Stimulated activated CD8-positive, alpha-beta memory T cell treated with anti-CD3 and anti-CD28 coated beads, Interleukin-12 subunit alpha, Interleukin-12 subunit beta, amount 100 ng/mL, for 24 hours (primary cell): ENCODE measurements around the gene YEATS4.
"Not testable (repeated sequence)": the region's sequence is repeated elsewhere in the genome, so short reads cannot be mapped to it uniquely, and the experiment has no call there.

Experiments
- DNase-seq: peaks from one replicate; pipeline ENCODE4 v3.0.0-alpha.2; 2020; ENCODE audit errors: extremely low read depth

YEATS4 gene

DNA sequence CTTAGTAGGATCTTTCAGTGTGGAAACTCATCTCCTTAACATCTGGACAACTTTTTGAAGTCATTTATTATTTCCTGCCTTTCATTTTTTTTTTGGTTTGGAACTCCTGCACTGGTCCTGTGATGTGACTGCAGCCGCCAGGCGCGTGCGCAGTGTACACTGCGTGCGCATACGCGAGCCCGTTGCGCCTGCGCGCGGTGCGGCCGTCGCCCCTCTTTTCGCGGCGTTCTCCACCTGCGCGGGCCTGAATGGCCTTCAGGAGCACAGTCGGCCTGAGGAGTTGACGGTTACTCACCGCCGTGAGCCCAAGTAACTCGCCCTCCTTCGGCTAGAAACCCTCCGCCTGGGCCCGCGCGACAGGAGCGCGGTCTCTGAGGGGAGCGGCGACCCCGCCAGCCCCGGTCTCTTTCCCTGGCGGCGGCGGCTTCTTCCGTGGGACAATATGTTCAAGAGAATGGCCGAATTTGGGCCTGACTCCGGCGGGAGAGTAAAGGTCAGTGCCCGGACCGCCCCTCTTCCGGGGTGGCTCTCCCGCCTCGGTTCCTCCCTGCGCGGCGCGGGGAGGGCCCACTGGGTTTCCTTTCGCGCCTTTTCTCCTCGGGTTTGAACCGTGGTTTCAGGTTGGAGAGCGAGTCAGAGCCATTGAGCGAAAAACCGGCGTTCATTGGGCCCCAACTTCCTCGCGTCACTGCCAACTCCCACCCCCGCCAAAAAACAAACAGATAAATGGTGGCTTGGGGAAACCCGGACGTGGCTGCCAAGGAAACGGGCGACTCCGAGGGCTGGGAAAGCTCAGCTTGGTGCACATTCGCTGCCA, at the start of gene YEATS4:
YEATS4 (plus strand) TSS at position 213 of the 817 bp plus-strand sequence; CDS start at position 443, 230 bp downstream.
- peak; percentile 60 for DNase-seq

DNA sequence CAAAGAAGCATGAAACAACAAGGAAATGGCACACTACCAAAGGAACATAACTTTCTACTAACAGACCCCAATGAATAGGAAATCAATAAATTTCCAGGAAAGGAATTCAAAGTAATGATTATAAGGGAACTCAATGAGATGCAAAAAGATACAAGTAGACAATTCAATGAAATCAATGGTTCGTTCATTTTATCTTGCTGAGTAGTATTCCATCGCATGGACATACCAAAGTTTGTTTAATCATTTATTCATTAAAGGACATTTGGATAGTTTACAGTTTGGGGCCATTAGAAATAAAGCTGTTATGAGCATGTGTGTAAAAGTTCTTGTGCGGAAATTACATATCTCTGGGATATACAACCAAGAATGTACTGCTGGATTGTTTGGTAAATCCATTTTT, 46.3 kb upstream of the YEATS4 start:
- DNase-seq = no peak

DNA sequence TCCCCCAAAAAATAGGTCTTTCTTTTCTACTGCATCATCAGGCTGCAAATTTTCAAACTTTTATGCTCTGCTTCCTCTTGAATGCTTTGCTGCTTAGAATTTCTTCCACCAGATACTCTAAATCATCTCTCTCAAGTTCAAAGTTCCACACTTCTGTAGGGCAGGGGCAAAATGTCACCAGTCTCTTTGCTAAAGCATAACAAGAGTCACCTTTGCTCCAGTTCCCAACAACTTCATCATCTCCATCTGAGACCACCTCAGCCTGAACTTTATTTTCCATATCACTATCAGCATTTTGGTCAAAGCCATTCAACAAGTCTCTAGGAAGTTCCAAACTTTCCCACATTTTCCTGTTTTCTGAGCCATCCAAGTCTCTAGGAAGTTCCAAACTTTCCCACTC, 42.8 kb upstream of the YEATS4 start:
- not testable (repeated sequence) for DNase-seq

DNA sequence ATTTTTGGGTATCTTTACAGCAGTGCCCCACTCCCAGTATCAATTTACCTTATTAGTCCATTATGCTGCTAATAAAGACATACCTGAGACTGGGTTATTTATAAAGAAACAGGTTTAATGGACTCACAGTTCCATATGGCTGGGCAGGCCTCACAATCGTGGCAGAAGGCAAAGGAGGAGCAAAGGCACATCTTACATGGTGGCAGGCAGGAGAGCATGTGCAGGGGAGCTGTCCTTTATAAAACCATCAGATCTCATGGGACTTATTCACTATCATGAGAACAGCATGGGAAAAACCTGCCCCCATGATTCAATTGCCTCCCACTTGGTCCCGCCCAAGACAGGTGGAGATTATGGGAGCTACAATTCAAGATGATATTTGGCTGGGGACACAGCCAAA, 42.3 kb upstream of the YEATS4 start:
- DNase-seq = not testable (repeated sequence)

DNA sequence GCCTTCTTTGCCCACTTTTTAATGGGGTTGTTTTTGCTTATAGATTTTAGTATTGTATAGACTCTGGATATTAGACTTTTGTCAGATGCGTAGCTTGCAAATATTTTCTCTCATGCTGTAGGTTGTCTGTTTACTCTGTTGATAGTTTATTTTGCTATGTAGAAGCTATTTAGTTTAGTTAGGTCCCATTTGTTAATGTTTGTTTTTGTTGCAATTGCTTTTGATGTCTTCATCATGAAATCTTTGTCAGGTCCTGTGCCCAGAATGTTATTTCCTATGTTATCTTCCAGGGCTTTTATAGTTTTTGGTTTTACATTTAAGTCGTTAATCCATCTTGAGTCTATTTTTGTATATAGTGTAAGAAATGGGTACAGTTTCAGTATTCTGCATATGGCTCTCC, 41.3 kb upstream of the YEATS4 start:
- no peak for DNase-seq

DNA sequence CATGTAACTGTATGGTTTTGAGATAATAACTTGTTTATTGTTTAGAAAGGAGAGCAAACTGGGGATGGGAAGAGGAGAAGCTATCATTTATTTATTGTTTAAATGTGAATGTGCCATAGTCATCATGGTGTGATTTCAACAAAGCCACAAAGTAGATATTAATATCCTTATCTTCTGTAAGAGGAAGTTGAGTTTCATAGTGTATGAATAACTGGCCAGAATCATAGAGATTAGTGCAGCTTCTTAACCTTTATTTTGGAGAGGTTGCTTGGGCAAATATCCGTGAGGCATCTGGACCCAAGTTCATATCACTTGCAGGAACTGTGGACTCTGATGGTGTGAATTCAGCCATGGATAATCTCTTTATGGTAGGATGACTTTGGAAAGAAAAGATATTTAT, 38.2 kb upstream of the YEATS4 start:
- DNase-seq = no peak

DNA sequence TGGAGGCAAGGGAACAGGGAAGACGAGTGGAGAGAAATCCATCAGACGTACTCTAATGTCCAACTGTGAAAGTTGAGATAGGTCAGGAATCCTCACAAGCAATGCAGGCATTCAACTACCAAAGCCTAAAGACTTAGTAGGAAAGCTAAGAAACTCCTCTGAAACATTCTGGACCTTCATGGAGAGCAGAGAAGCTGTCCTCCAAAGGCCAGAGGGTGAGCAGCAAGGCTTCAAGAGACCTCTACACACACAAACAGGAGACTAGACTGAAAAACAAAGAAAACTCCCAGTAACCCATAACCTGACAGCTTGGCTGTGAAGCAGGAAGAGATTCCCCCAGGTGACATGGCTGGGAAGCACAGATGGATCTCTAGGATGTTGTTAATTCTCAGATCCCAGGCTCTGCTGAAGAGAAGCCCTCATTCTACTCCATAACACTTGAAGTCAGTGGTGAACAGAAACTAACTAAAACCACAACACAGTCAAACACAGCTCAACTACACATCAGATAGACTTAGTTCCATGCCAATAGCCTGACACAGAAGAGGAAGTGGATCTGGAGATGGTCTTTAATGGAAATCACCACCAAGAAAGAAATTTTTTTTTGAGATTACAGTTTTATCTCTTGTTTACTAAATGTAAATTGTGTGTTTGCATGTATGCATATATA, 34.6 kb upstream of the YEATS4 start:
- no peak for DNase-seq

DNA sequence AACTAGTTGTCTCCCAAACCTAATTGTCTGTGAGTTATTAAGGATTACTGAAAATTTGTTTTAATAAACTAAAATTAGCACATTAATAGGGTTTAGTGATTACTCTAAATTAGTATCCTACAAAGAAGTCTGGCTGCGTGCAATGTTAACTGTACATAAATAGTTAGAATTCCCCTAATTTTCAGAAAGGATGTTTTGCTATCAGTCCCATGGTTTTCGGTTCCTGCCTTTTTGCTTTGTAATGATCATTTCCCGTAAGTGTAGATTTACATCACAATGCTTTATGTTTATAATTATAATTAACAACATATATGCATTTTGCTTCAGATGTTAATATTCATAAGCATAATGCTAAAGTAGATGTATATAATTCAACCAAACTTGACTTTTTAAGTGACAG, 31.1 kb upstream of the YEATS4 start:
- DNase-seq = no peak

DNA sequence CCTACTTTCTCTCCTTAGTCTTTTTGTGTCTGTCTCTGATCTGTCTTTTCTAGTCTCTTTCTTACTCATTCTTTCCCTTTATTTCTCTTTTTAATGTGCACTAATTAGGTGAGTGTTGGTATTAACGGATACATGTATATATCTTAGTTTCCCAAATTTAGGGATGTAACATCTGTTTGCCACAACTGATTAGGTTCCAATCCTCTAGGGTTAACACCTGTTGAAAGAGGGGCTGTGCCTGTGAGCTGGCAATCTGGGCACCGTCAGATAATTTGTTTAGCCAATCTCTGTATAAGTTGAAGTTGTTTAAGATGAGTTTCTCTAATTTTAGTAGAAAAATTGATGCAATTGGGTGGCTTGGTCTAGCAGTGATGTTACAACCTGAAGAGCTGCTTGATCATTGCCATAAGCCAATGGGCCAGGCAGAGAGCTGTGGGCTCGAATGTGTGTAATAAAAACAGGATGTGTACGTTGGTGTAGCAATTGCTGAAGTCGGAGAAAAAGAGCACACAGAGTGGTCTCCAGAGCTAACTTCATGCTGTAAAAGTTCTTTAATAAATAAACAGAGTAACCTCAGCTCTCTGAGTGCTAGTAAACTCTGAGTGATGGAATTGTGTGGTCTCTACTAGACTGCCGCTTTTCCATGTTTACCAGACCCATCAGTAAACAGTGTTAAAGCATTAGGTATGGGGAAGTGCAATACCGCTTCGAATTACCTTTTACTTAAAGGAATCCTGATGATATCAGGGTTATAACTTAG, 29.7 kb upstream of the YEATS4 start:
- no peak for DNase-seq

DNA sequence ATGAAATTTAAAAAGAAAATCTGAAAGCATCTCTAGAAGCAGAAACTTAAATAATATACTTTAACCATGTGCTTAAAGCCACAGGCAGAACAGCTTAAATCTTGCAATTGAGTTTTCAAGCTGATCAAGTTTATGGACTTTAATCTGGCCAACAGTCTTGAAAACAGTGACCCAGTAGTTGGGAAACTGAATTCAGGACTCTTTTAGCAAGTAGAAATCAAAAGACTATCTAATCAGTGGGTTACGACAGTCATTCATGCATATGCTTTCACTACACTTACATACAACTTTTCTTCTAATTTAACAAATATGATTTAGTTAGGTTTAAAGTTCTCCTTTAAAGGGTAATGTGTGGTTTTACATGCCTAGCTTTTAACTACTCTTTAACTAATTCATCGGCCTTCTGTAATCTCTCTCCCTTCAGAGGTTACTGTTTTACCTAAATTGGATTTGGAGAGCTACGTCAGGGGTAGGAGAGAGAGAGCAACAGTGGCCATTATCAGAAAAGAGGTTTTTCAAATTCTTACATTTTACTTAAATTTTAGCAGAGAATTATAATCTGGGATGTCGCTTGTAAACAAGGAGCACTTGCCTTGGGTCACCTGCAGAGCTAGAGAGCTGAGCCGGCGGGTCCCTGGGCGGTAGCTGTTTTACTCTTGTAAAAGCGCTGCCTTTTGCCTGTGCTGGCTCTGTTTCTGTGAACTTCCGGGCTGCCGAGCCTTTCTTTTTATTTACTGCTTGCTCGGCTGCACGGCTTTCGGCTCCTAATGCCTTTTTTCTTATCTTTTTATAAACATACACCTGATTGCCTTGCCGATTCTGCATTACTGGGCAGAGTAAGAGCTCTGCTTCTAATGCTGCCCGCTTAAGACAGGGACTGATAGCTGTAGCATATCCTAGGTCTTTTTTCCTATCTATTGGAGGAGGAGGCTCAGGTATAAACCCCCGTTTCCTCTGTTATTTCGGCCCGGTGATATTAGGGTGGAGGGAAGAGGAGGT, 28.8 kb upstream of the YEATS4 start:
- DNase-seq = peak; percentile 25

DNA sequence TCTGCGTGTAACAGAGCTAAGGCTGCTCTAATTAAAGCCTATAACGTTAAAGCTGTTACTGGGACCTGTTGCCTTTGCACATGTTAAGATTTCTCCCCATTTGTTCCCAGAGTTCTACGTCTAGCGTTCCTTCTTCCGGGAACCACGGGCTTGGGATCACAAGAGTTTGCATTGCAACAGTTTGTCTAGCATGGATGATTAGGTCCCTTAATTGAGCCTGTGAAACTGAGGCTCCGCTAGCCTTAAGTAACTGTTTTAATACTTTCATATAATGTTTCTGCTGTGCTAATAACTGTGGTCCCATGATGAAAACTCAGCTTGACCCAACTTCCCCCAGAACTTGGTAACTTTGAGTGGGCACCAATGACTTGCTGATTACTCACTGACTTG, 28.0 kb upstream of the YEATS4 start:
- DNase-seq = no peak

DNA sequence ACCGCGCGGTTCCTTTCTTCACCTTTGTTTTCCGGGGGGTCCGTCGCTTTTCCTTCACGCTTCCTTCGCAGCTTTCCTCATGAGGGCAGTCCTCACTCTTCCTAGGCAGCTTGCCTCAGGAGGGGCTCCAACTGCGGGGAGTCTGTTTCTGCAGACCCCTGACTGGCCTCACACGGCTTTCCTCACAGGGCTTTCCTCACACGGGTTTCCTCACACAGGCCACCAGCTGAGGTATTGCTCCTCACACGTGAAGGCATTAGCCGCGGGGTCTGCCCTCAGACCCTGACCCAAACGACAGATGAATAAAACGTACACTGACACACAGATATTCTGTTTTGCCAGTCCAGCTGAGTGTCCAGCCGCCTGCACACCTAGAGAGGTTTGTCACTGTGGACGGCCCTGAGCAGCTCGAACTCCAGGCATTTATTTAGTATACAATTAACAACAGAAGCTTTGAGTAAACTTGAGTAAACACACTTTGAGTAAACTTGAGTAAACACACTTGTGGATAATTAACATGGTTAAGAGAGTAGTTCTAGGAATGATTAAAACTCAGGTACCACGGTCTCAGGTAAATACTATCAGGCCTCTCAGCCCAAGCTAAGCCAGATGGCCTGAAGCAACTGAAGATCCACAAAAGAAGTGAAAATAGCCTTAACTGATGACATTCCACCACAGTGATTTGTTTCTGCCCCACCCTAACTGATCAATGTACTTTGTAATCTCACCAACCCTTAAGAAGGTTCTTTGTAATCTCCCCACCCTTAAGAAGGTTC, 27.4 kb upstream of the YEATS4 start:
- DNase-seq = no peak

DNA sequence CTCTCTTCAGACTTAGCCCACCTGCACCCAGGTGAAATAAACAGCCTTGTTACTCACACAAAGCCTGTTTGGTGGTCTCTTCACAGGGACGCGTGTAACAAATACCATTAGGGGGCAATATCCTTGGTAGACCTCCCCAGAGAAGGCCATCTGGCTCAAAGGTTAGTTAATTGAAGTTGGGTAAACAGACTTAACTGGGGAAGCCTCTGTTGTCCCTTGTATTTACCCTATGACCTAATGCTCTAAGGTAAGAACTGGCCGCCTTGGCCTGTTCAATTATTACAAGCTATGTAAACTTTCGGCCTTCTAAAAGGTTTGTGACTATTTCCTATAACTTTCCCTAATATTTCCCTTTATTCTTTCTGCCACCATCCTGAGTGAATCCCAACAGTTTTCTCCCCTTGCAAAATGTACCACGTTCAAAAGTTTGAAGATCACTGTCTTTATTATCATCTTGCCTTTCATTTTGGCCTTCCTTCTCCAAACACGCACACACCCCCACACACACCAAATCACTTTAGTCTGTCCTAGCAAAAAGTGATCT, 26.7 kb upstream of the YEATS4 start:
- no peak for DNase-seq

DNA sequence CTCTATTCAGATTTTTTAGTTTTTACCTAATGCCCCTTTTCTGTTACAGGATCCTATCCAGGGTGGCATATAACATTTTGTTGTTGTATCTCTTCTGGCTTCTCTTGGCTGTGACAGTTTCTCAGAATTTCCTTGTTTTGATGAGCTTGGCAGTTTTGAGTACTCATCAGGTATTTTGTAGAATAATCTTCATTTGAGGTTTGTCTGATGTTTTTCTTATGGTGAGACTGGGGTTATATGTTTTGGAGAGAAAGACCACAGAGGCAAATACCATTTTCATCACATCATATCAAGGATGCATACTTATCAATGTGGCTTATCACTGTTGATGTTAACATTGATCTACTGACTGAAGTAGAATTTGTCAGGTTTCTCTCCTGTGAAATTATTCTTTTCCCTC, 25.4 kb upstream of the YEATS4 start:
- DNase-seq = no peak

DNA sequence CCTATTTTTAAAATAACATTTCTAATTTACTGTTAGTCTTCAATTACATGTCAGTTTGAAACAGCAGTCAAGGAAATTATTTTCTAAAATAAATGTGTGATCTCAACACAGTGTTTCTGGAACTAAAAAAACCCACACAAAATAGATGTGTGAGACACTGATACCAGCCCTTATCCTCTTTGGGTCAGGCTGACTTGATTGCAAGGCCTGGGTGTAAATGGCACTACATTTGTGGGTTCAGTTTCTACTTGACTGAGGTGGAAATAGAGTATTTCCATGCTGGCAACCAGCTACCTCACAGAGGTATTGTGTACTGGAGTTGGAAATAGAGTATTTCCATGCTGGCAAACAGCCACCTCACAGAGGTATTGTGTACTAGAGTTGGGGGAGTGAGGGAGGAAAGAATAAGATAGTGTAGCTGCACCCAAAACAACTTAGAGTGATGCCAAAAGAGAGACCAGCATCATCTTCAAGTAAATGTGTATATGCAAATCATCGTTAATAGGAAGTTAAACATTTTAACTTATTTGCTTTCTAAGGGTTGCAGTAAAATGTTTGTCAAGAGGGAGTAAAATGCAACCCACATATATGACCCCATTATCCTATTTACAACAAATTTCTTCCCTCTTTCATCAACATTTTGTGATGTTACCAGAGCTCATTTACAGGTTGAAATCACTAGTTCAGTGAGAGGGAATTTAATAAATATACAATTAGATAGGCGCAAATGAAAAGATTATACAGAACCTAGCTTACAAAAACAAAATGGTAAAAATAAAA, 22.0 kb upstream of the YEATS4 start:
- DNase-seq = no peak

DNA sequence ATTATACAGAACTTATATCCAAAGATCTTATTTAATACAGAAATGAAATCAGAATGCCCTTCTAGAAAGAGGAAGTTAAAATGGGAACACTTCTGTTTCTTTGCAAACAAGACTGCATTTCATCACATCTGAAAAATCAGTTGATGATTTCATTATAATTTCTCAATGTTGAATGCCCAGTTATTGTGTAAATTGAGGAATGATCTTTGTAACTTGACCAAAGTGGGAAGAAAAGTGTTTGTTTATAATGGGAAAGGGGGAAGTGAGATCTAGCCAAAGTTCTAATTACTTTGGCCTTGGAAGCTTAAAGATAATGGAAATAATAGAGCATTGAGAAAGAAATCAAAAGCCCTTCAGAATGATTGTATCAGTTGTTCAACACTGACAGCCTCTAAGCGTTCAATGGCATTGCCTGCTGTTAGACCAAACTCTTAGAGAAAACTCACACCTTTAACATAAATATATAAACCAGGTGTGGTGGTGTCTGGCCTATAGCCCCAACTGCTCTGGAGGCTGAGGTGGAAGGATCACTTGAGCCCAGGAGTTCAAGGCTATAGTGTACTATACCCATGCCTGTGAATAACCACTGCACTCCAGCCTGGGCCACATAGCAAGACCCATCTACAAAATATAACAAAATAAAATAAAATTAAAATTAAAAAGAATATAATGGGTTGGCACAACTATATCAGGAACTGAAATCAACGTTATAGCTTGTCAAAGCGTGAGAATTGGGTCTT, 21.3 kb upstream of the YEATS4 start:
- DNase-seq = no peak

DNA sequence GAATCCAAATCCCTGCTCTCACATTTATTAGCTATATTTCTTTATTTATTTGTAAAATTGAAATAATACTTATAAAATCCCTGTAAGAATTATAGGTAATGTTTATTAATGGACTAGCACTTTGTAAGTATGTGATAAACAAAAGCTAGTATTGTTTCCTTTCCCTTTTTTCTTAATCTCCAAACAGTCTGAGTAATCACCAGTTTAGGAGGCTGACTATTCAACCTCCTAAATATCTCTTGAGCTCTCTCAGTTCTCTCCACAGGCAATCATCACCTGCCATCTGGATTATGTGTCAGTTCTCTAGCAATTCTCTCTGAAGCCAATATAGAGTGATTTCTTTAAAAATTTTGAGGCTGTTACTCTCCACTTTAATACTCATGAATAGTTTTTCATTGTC, 20.6 kb upstream of the YEATS4 start:
- no peak for DNase-seq

DNA sequence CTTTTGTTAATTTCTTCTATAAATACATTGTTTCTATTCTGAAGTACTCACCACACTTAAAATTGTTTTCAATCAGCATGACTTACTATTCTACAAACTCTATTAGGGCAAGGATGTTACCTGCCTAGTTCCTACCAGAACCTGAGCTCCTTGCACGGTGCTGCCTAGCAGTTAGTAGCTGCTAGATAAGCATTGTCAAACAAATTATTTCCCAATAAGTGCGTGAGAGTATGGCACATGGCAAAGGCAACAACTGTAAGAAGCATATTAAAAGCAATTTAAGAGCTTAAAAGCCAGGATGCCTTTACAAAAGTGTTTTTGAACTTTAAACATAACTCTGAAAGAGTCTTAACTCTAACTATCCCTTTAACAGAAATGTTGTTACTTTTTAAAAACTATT, 19.5 kb upstream of the YEATS4 start:
- DNase-seq = no peak

DNA sequence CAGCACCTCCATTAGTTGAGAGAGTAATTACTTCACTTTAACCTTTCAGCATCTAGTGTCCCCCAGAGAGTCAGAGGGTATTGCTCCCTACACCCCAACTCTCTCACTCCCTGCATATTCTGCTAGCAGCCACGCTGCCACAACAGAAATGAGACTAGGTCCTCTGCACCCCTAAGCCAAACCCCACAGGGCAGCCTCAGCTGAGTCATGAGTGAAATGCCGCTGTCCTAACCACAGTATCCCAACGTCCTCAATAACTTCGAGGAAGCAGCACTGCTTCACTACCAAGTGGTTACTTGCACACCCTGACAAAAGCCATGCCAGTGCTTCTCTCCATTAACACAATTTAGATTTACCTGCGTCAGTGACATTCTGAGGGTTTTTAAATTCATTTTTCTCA, 18.2 kb upstream of the YEATS4 start:
- no peak for DNase-seq
